Subcutaneous preadipocyte (primary cell): ENCODE measurements around the gene AATF. TPM values are rescaled to one million over a fixed set of nuclear protein-coding genes. Genes with fewer than 3 reads are reported as not detected.

Experiments used
- small RNA-seq: library from RNA; depleted of rRNA; stranded (forward); fragments of <200 nt; gene quantifications from one replicate; pipeline ENCODE3, GENCODE V24; 2012
- total RNA-seq: library from RNA; depleted of rRNA; stranded (reverse); fragments of >200 nt; gene quantifications from 2 replicates; pipeline ENCODE4 v1.2.3, GENCODE V29; 2012

Gene AATF, protein sequence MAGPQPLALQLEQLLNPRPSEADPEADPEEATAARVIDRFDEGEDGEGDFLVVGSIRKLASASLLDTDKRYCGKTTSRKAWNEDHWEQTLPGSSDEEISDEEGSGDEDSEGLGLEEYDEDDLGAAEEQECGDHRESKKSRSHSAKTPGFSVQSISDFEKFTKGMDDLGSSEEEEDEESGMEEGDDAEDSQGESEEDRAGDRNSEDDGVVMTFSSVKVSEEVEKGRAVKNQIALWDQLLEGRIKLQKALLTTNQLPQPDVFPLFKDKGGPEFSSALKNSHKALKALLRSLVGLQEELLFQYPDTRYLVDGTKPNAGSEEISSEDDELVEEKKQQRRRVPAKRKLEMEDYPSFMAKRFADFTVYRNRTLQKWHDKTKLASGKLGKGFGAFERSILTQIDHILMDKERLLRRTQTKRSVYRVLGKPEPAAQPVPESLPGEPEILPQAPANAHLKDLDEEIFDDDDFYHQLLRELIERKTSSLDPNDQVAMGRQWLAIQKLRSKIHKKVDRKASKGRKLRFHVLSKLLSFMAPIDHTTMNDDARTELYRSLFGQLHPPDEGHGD
- 29.8 and 31.1 TPM in 2 replicates for total RNA-seq

DNA sequence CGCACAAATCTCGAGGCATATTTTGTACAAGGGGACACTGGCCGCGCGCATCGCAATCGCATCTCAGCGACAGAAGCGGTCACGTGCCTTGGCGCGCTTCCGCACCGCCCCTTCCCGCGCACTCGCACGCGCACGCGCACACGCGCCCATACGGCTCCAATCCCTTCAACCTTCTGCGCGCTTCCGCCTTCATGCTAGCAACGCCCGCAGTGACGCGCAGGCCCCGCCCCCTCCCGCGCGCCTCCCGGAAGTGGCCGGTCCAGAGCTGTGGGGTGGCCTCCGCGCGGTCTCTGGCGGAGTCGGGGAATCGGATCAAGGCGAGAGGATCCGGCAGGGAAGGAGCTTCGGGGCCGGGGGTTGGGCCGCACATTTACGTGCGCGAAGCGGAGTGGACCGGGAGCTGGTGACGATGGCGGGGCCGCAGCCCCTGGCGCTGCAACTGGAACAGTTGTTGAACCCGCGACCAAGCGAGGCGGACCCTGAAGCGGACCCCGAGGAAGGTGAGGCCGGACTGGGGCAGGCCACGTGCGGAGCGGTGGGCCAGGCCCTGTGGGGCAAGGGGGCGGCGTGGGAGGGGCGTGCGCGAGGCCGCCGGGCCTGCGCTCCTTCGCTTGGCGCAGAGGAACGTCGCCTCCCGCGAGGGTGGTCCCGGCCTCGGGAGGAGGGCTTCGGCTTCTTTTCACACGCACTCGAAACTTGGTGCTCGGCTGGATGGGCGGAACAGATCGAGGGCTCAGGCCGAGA lies at the start of gene AATF:
AATF (plus strand) TSS at position 238 of the 744 bp plus-strand sequence; CDS start at position 410, 172 bp downstream.

DNA sequence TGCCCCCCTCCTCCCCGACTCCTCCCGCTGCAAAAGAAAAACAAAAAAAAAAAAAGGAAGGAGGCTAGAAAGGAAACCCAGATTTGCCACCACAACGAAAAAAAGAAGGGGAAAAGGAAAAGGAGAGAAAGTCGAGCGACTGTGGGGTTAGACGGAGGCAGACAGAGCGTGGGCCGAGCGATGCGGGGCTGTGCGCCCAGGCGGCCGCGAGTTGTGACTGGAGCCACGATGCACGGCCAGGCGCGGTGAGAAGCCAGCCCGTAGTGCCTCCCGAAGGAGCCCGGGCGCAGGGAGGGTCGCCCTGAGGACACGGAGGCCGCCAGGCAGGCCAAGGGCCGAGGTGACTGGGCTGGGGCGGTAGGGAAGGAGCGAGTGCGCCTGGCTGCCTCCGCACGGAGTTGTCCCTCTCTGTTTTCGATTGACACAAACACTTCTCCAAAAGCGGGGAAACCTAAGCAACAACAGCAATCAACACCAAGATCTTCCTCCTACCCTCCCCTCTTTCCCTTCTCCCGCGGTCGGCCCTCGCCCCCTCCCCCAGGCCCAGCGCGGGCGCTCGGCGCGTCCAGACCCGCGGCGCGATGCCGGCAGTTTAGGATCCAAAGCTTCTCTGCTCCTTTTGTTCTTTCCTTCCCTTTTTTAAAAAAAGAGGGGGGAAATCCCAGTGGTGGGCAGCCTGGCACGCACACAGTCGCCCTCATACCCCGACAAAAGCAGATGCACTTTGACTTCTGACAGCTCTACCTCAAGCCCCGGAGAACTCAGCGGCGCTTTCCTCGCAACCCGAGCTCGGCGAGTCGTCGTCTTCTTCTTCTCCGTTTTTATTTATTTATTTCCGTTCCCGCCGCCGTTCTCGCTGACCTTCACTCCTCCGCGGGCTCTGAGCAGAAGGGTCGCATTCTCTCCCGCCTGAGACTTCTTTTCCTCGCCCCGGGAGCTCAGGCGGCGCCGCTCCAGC lies 11.5 kb upstream of the AATF start, which contains the start of gene LHX1:
LHX1 (plus strand) TSS at position 475 of the 958 bp plus-strand sequence. CDS start 723 bp downstream, outside the sequence.

Small RNA genes within 50 kb of the gene (small RNA-seq; reads per million reads assigned to genes)
- gene AC243773.2 (not detected), gene MIR2909 (not detected)

Other genes starting within 250 kb of the AATF start
- not detected in 2 replicates for gene LHX1, start 11.5 kb upstream of the AATF start, total RNA-seq